IMR-90 (cell line): ENCODE data around the gene NEURL2. TPM values are rescaled to one million over a fixed set of nuclear protein-coding genes. Genes with fewer than 3 reads are reported as not detected.

Source experiments
- ATAC-seq: fragments of 200-7000 bp; cut with Tn5 transposase; 2 replicates; pipeline ENCODE4 v1.9.1; 2020; ENCODE audit warnings: low read depth, mild to moderate bottlenecking, moderate library complexity
- BruUV-seq: library from RNA; stranded (reverse); fragments of 400-500 nt; replicated peaks from 2 replicates; lab custom pipeline; 2021; lab: Mats Ljungman, UMichigan
- CTCF ChIA-PET: fragments of 300-600 bp; formaldehyde crosslinking; extraction: SDS; loops from one replicate; lab custom pipeline; 2021; ENCODE audit warnings: antibody characterized with exemption; lab: Yijun Ruan, JAX
- POLR2A ChIA-PET: fragments of 300-600 bp; sonication (Branson Sonifier 250); formaldehyde crosslinking; loops from one replicate; lab custom pipeline; 2022; ENCODE audit warnings: antibody characterized with exemption; ENCODE audit not compliant: unreplicated experiment; lab: Charles Lee
- DNase-seq: peaks from one replicate; pipeline ENCODE4 v3.0.0; 2013
- H2AFZ ChIP-seq: replicated peaks from 2 replicates; pipeline ENCODE3; 2013; ENCODE audit warnings: low read length, mild to moderate bottlenecking; ENCODE audit not compliant: poor library complexity
- H2AK5ac ChIP-seq: 2 replicates; pipeline ENCODE4 v1.6.1; 2013; ENCODE audit warnings: low read depth, low read length, inconsistent platforms
- H2AK9ac ChIP-seq: replicated peaks from 2 replicates; pipeline ENCODE3; 2013; ENCODE audit warnings: mild to moderate bottlenecking, low read depth, low read length, moderate library complexity; ENCODE audit not compliant: poor library complexity
- H2BK120ac ChIP-seq: 2 replicates; pipeline ENCODE4 v1.6.1; 2013; ENCODE audit warnings: low read depth, low read length, inconsistent platforms
- H2BK15ac ChIP-seq: 3 replicates; pipeline ENCODE4 v1.6.1; 2013; ENCODE audit warnings: low read depth, low read length, inconsistent platforms
- H2BK20ac ChIP-seq: 2 replicates; pipeline ENCODE4 v1.6.1; 2013; ENCODE audit warnings: low read depth, mild to moderate bottlenecking, inconsistent platforms, low read length, moderate library complexity
- H2BK5ac ChIP-seq: 2 replicates; pipeline ENCODE4 v1.6.1; 2013; ENCODE audit warnings: mild to moderate bottlenecking, low read depth, low read length, inconsistent platforms; ENCODE audit not compliant: poor library complexity, severe bottlenecking
- H3K14ac ChIP-seq: replicated peaks from 2 replicates; pipeline ENCODE4 v1.6.1; 2013; ENCODE audit warnings: low read depth, low read length, inconsistent platforms
- H3K18ac ChIP-seq: 2 replicates; pipeline ENCODE4 v1.6.1; 2013; ENCODE audit warnings: low read depth, low read length, control low read depth
- H3K23ac ChIP-seq: 2 replicates; pipeline ENCODE4 v1.6.1; 2013; ENCODE audit warnings: low read depth, low read length, inconsistent platforms
- H3K27ac ChIP-seq: 2 replicates; pipeline ENCODE4 v1.5.1; 2013; ENCODE audit warnings: mild to moderate bottlenecking, control low read depth, low read length; ENCODE audit not compliant: insufficient read depth
- H3K27me3 ChIP-seq: 2 replicates; pipeline ENCODE4 v1.6.1; 2013; ENCODE audit warnings: low read length; ENCODE audit not compliant: control insufficient read depth, insufficient read depth
- H3K36me3 ChIP-seq: 2 replicates; pipeline ENCODE4 v1.6.1; 2013; ENCODE audit warnings: low read length, mixed read lengths; ENCODE audit not compliant: control insufficient read depth, insufficient read depth
- H3K4ac ChIP-seq: 2 replicates; pipeline ENCODE4 v1.6.1; 2013; ENCODE audit warnings: low read depth, low read length, inconsistent platforms
- H3K4me1 ChIP-seq: 2 replicates; pipeline ENCODE4 v1.6.1; 2013; ENCODE audit warnings: low read length, mixed read lengths; ENCODE audit not compliant: control insufficient read depth, insufficient read depth
- H3K4me2 ChIP-seq: 2 replicates; pipeline ENCODE4 v1.6.1; 2013; ENCODE audit warnings: low read depth, mild to moderate bottlenecking, control low read depth, low read length, moderate library complexity
- H3K4me3 ChIP-seq: 2 replicates; pipeline ENCODE4 v1.5.1; 2013; ENCODE audit warnings: low read depth, mild to moderate bottlenecking, control low read depth, low read length, moderate library complexity; ENCODE audit not compliant: insufficient read depth
- H3K56ac ChIP-seq: 2 replicates; pipeline ENCODE4 v1.6.1; 2013; ENCODE audit warnings: low read length, inconsistent platforms; ENCODE audit not compliant: insufficient read depth; ENCODE audit errors: extremely low read depth
- H3K79me1 ChIP-seq, 2 experiments: 2 replicates each; pipeline ENCODE4 v1.6.1; 2013; ENCODE audit warnings: low read length in 2 of 2, inconsistent platforms in 1 of 2, low read depth in 1 of 2
- H3K9ac ChIP-seq: 2 replicates; pipeline ENCODE4 v1.6.1; 2013; ENCODE audit warnings: low read depth, low read length, control low read depth
- H3K9me1 ChIP-seq: 2 replicates; pipeline ENCODE4 v1.6.1; 2013; ENCODE audit warnings: low read length, inconsistent platforms; ENCODE audit not compliant: insufficient read depth
- H3K9me3 ChIP-seq: 2 replicates; pipeline ENCODE4 v1.6.1; 2013; ENCODE audit warnings: low read length; ENCODE audit not compliant: control insufficient read depth, insufficient read depth
- H4K20me1 ChIP-seq: 2 replicates; pipeline ENCODE4 v1.6.1; 2013; ENCODE audit warnings: low read length, inconsistent platforms; ENCODE audit not compliant: insufficient read depth
- H4K5ac ChIP-seq: 2 replicates; pipeline ENCODE4 v1.6.1; 2013; ENCODE audit warnings: mild to moderate bottlenecking, low read depth, low read length, control low read depth
- H4K8ac ChIP-seq, 2 experiments: 2 replicates each; pipeline ENCODE4 v1.6.1; 2013; ENCODE audit warnings: low read depth in 2 of 2, low read length in 2 of 2, control low read depth in 1 of 2, inconsistent platforms in 1 of 2
- H4K91ac ChIP-seq: 2 replicates; pipeline ENCODE4 v1.6.1; 2013; ENCODE audit warnings: low read depth, low read length, inconsistent platforms; ENCODE audit not compliant: insufficient read depth
- BHLHE40 ChIP-seq: fragments of 150-350 bp; IDR thresholded peaks from 2 replicates; pipeline ENCODE4 v1.6.1; 2016; ENCODE audit warnings: mild to moderate bottlenecking, low read depth, low read length
- CEBPB ChIP-seq: IDR thresholded peaks from 2 replicates; pipeline ENCODE4 v1.6.1; 2012; ENCODE audit warnings: low read depth, low read length, improper control_type of control experiment
- CHD1 ChIP-seq: IDR thresholded peaks from 2 replicates; pipeline ENCODE4 v1.6.1; 2012; ENCODE audit warnings: low read depth, low read length, improper control_type of control experiment
- FOS ChIP-seq: fragments of 150-350 bp; IDR thresholded peaks from 2 replicates; pipeline ENCODE4 v1.6.1; 2016; ENCODE audit warnings: low read depth, low read length
- MAFK ChIP-seq: IDR thresholded peaks from 2 replicates; pipeline ENCODE4 v1.6.1; 2012; ENCODE audit warnings: low read depth, low read length, improper control_type of control experiment
- MAZ ChIP-seq: IDR thresholded peaks from 2 replicates; pipeline ENCODE4 v1.6.1; 2012; ENCODE audit warnings: low read depth, mild to moderate bottlenecking, low read length, improper control_type of control experiment, moderate library complexity, borderline replicate concordance
- MXI1 ChIP-seq: IDR thresholded peaks from 2 replicates; pipeline ENCODE4 v1.6.1; 2012; ENCODE audit warnings: low read depth, mild to moderate bottlenecking, low read length, moderate library complexity, borderline replicate concordance
- NFE2L2 ChIP-seq: fragments of 150-350 bp; IDR thresholded peaks from 2 replicates; pipeline ENCODE4 v1.6.1; 2016; ENCODE audit warnings: low read depth, mild to moderate bottlenecking, low read length
- RAD21 ChIP-seq: IDR thresholded peaks from 2 replicates; pipeline ENCODE4 v1.6.1; 2012; ENCODE audit warnings: low read length, improper control_type of control experiment
- RFX5 ChIP-seq: IDR thresholded peaks from 2 replicates; pipeline ENCODE4 v1.8.0; 2012; ENCODE audit warnings: low read depth, mild to moderate bottlenecking, low read length, moderate library complexity
- SMC3 ChIP-seq: fragments of 150-350 bp; IDR thresholded peaks from 2 replicates; pipeline ENCODE4 v1.6.1; 2016; ENCODE audit warnings: low read depth, mild to moderate bottlenecking, antibody characterized with exemption, low read length, moderate library complexity
- WGBS, 2 experiments: methylation state at CpG; one replicate each; pipeline versions ENCODE4 v1.1.5 to v1.1.7; 2013; ENCODE audit warnings: missing lambda C conversion rate in 2 of 2; ENCODE audit not compliant: insufficient read length in 1 of 2; ENCODE audit errors: extremely low coverage in 2 of 2; 5-methylcytosine and 5-hydroxymethylcytosine counted together
- dilution Hi-C: fragments of 300-500 bp; cut with HindIII; formaldehyde crosslinking; loops from one replicate; pipeline ENCODE4 v1.14.3; 2018; ENCODE audit warnings: low sequenced_read_pairs; ENCODE audit not compliant: unreplicated experiment
- in situ Hi-C: fragments of 300-500 bp; cut with MboI; formaldehyde crosslinking; loops from 3 replicates; pipeline ENCODE4 v1.14.3; 2019; ENCODE audit warnings: low sequenced_read_pairs, inconsistent platforms, mixed read lengths
- intact Hi-C: fragments of 100-400 bp; cut with micrococcal nuclease; formaldehyde crosslinking; loops from 2 replicates; pipeline ENCODE4 v1.10.0; 2022
- polyA plus RNA-seq, 3 experiments: library from polyadenylated mRNA; depleted of rRNA; stranded (reverse); fragments of >200 nt; gene quantifications; 2 replicates each; pipeline ENCODE4 v1.2.3, GENCODE V29; 2012; ENCODE audit warnings: low replicate concordance in 1 of 3
- total RNA-seq: library from RNA; depleted of rRNA; stranded (reverse); fragments of >200 nt; gene quantifications from 2 replicates; pipeline ENCODE4 v1.2.3, GENCODE V29; 2012
- TF ChIP-seq, protein P1 (sequence below): fragments of 150-350 bp; IDR thresholded peaks from 2 replicates; pipeline ENCODE4 v1.6.1; 2016; ENCODE audit warnings: low read depth, mild to moderate bottlenecking, low read length, moderate library complexity, borderline replicate concordance
- TF ChIP-seq, protein P2 (sequence below): fragments of 150-350 bp; IDR thresholded peaks from 2 replicates; pipeline ENCODE4 v1.6.1; 2017; ENCODE audit warnings: mild to moderate bottlenecking, antibody characterized with exemption, low read length, low read depth

Gene NEURL2
- total and polyA plus RNA-seq, 2 of the 4 experiments (the other 2 are of a cell fraction) = 1.1 to 2.5 TPM

DNA sequence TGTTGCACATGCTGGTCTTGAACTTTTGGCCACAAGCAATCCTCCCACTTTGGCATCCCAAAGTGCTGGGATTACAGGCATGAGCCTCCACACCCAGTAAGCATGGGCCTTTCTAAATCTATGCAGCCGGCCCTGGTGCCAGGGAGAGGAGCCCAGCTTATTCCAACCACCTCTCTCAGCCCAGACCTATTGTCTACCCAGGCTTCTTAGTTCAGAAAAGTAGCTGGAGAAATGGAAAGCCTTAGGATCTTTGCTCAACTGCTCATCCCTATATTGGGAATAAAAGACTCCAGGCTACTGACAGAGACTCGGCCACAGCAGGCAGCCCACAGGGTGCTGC lies 35.7 kb upstream of the NEURL2 start (continued):
- TF ChIP-seq, protein P1, sequence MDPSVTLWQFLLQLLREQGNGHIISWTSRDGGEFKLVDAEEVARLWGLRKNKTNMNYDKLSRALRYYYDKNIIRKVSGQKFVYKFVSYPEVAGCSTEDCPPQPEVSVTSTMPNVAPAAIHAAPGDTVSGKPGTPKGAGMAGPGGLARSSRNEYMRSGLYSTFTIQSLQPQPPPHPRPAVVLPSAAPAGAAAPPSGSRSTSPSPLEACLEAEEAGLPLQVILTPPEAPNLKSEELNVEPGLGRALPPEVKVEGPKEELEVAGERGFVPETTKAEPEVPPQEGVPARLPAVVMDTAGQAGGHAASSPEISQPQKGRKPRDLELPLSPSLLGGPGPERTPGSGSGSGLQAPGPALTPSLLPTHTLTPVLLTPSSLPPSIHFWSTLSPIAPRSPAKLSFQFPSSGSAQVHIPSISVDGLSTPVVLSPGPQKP = no peak
- no peak for TF ChIP-seq FOS

DNA sequence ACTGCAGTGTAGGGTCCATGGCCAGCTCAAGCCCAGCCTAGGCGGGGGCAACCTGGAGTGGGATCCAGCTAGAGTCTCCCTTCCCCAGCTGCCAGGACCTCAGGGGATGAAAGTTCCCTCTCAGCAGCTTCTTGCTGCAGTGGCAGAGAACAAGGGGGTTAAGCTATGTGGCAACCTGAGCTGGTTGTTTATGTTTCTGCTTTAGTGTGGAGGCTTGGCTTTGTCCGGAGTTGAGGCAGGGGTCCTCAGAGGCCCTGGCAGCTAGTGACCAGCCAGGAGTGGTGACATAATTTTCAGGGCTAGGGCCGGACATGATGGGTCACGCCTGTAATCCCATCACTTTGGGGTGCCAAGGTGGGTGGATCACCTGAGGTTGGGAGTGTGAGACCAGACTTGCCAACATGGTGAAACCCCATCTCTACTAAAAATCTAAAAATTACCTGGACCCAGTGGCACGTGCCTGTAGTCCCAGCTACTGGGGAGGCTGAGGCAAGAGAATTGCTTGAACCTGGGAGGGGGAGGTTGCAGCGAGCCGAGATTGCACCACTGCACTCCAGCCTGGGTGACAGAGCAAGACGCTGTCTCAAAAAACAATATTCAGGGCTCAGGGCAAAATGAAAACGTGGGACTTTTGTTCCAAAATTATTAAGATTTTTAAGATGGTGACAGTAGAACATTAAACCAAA lies 35.0 kb upstream of the NEURL2 start:
- H3K14ac ChIP-seq = no peak overlapping the region
- dilution Hi-C loops = no loop called here
- no peak overlapping the region for H4K8ac ChIP-seq
- H3K27me3 ChIP-seq = no peaks in the 10 kb centered on the region
- no peak overlapping the region for H2BK5ac ChIP-seq
- in situ Hi-C loops = no loop called here
- H3K56ac ChIP-seq = no peak overlapping the region
- TF ChIP-seq RAD21 (no peak), MAFK (no peak), CHD1 (no peak), MAZ (no peak), SMC3 (no peak), CEBPB (no peak), NFE2L2 (no peak), RFX5 (no peak), BHLHE40 (no peak), MXI1 (no peak)
- TF ChIP-seq, protein P2, sequence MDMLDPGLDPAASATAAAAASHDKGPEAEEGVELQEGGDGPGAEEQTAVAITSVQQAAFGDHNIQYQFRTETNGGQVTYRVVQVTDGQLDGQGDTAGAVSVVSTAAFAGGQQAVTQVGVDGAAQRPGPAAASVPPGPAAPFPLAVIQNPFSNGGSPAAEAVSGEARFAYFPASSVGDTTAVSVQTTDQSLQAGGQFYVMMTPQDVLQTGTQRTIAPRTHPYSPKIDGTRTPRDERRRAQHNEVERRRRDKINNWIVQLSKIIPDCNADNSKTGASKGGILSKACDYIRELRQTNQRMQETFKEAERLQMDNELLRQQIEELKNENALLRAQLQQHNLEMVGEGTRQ = no peak
- TF ChIP-seq, protein P1 = no peak
- ChIA-PET CTCF (interaction anchor here (1.0 kb wide), 1 partner anchor 11 kb away, joined by 4 read pairs; no protein-coding TSS in a partner anchor), POLR2A (interaction anchor here (0.6 kb wide), 1 partner anchor 16 kb away, joined by 4 read pairs; no protein-coding TSS in a partner anchor)
- H2BK120ac ChIP-seq = no peak overlapping the region
- no peak overlapping the region for H2AK9ac ChIP-seq
- H2AFZ ChIP-seq = no peak overlapping the region
- H3K27ac ChIP-seq = no peak overlapping the region
- peaks cover under 1 to 9% of the 10 kb centered on the region in 2 experiments for H3K79me1 ChIP-seq
- intact Hi-C loops = no loop called here
- no CpG with 5 or more reads among the region's 9 CpGs for WGBS, 2 experiments
- no peak overlapping the region for H2AK5ac ChIP-seq
- H2BK20ac ChIP-seq = no peak overlapping the region
- no peak overlapping the region for H3K4me2 ChIP-seq
- ATAC-seq = no peak; the same call in 1 of the 2 replicates
- H3K4me3 ChIP-seq = no peak overlapping the region
- no TSS peak for BruUV-seq
- no peak overlapping the region for H3K9ac ChIP-seq
- no peak overlapping the region for H3K4ac ChIP-seq
- H4K91ac ChIP-seq = no peak overlapping the region
- H3K18ac ChIP-seq = no peak overlapping the region
- no peaks in the 10 kb centered on the region for H3K36me3 ChIP-seq
- H3K4me1 ChIP-seq = peaks cover 11% of the 10 kb centered on the region; the same call in 1 of the 2 replicates
- no peaks in the 10 kb centered on the region for H3K9me3 ChIP-seq
- H3K9me1 ChIP-seq = no peaks in the 10 kb centered on the region; the same call in 1 of the 2 replicates
- peaks cover 4% of the 10 kb centered on the region for H4K20me1 ChIP-seq
- no peak overlapping the region for H3K23ac ChIP-seq
- no peak overlapping the region for H2BK15ac ChIP-seq
- no peak for DNase-seq
- H4K5ac ChIP-seq = no peak overlapping the region
